Measurements from ENCODE around the gene SETD2.
"Not testable (repeated sequence)": the region's sequence is repeated elsewhere in the genome, so short reads cannot be mapped to it uniquely, and the experiment has no call there.

Gene SETD2

GRCh38 chr3:47194994-47195393, 31.1 kb upstream of the SETD2 start:
- no peak overlapping the region for H3K27ac ChIP-seq
- POLR2A ChIA-PET (ENCODE audit: low non-redundant PET), result no interaction called here
- CTCF ChIA-PET, result no interaction called here
- no peak for TF ChIP-seq CTCF (conservative IDR thresholded peaks at IDR 0.05; ENCODE audit: low read depth)
- no peak for DNase-seq (ENCODE audit: low spot score)

- DNase-seq (ENCODE audit: low spot score), result no peak
- POLR2A ChIA-PET (ENCODE audit: low non-redundant PET), result no interaction called here
- no peak for TF ChIP-seq CTCF (conservative IDR thresholded peaks at IDR 0.05; ENCODE audit: low read depth)
- CTCF ChIA-PET, result no interaction called here
- no peak overlapping the region for H3K27ac ChIP-seq
Measured at GRCh38 chr3:47193871-47194859, 30.3 kb upstream of the SETD2 start.

GRCh38 chr3:47186285-47186684, 22.4 kb upstream of the SETD2 start:
- ChIA-PET CTCF (no interaction called here), POLR2A (ENCODE audit: low non-redundant PET) (no interaction called here)
- no peak overlapping the region for H3K27ac ChIP-seq
- TF ChIP-seq CTCF (conservative IDR thresholded peaks at IDR 0.05; ENCODE audit: low read depth), result no peak
- no peak for DNase-seq (ENCODE audit: low spot score)

GRCh38 chr3:47181685-47182084, 17.8 kb upstream of the SETD2 start:
- POLR2A ChIA-PET (ENCODE audit: low non-redundant PET); H3K27ac ChIP-seq; DNase-seq (ENCODE audit: low spot score); CTCF ChIA-PET: not testable (repeated sequence)

GRCh38 chr3:47180011-47180410, 16.1 kb upstream of the SETD2 start:
- POLR2A ChIA-PET (ENCODE audit: low non-redundant PET); DNase-seq (ENCODE audit: low spot score); H3K27ac ChIP-seq; CTCF ChIA-PET: not testable (repeated sequence)

GRCh38 chr3:47176582-47176981, 12.7 kb upstream of the SETD2 start:
- TF ChIP-seq CTCF (conservative IDR thresholded peaks at IDR 0.05; ENCODE audit: low read depth), result no peak
- no peak overlapping the region for H3K27ac ChIP-seq
- ChIA-PET CTCF (no interaction called here), POLR2A (ENCODE audit: low non-redundant PET) (no interaction called here)
- no peak for DNase-seq (ENCODE audit: low spot score)

- TF ChIP-seq CTCF (conservative IDR thresholded peaks at IDR 0.05; ENCODE audit: low read depth), result no peak
- CTCF ChIA-PET, result interaction anchor here (0.6 to 1.1 kb wide), 3 partner anchors 39 to 1885 kb away, joined by 3 to 4 read pairs (median 3); no protein-coding TSS in a partner anchor
- DNase-seq (ENCODE audit: low spot score), result no peak
Measured at GRCh38 chr3:47163169-47164006, 525 bp downstream of the SETD2 start.

More at GRCh38 chr3:47163169-47164006, 525 bp downstream of the SETD2 start:
- H3K27ac ChIP-seq, result peak overlapping the region; percentile 96
- POLR2A ChIA-PET (ENCODE audit: low non-redundant PET), result interaction anchor here (0.9 kb wide), 1 partner anchor 15 kb away, joined by 3 read pairs; no protein-coding TSS in a partner anchor
